Activated CD4-positive, alpha-beta T cell treated with anti-CD3 and anti-CD28 coated beads, Interleukin-2, amount 10 ng/mL, durations not matched to agents 7 days and 5 days (primary cell): ENCODE measurements around the gene C11orf86. TPM values are rescaled to one million over a fixed set of nuclear protein-coding genes. Genes with fewer than 3 reads are reported as not detected.

ENCODE experiments used
- CTCF ChIA-PET: fragments of 350-600 bp; sonication (Branson Sonifier 250); formaldehyde crosslinking; loops from one replicate; lab custom pipeline; 2021; ENCODE audit warnings: antibody characterized with exemption; lab: Charles Lee
- POLR2A ChIA-PET: fragments of 350-600 bp; sonication (Branson Sonifier 250); formaldehyde crosslinking; loops from one replicate; lab custom pipeline; 2021; ENCODE audit warnings: antibody characterized with exemption; lab: Charles Lee
- DNase-seq: peaks from one replicate; pipeline ENCODE4 v3.0.0-alpha.2; 2020
- H3K27ac Mint-ChIP-seq: one replicate; pipeline ENCODE4 v1.8.0; 2021; ENCODE audit warnings: mild to moderate bottlenecking, moderate library complexity, mixed read lengths
- H3K27me3 Mint-ChIP-seq: one replicate; pipeline ENCODE4 v1.8.0; 2021; ENCODE audit warnings: mixed read lengths
- H3K36me3 Mint-ChIP-seq: one replicate; pipeline ENCODE4 v1.8.0; 2021; ENCODE audit warnings: low read depth, mixed read lengths
- H3K4me1 Mint-ChIP-seq: one replicate; pipeline ENCODE4 v1.8.0; 2021; ENCODE audit warnings: mixed read lengths
- H3K4me3 Mint-ChIP-seq: one replicate; pipeline ENCODE4 v1.8.0; 2021; ENCODE audit warnings: mild to moderate bottlenecking, moderate library complexity, mixed read lengths
- H3K9me3 Mint-ChIP-seq: one replicate; pipeline ENCODE4 v1.8.0; 2021; ENCODE audit warnings: mixed read lengths
- total RNA-seq, 2 experiments: library from RNA; stranded (reverse); gene quantifications; one replicate each; pipeline ENCODE4 v1.2.3, GENCODE V29; 2021

C11orf86 gene
- total RNA-seq, 2 experiments from 2014 or later = not detected

GRCh38 chr11:66969584-66970225 lies 5.4 kb upstream of the C11orf86 start:
- Mint-ChIP-seq H3K4me3 (no peak overlapping the region), H3K36me3 (no peaks in the 10 kb centered on the region), H3K9me3 (no peaks in the 10 kb centered on the region), H3K27me3 (peaks cover 3% of the 10 kb centered on the region), H3K27ac (no peak overlapping the region), H3K4me1 (peaks cover 15% of the 10 kb centered on the region)
- POLR2A ChIA-PET = no interaction called here
- DNase-seq = no peak
- CTCF ChIA-PET = interaction anchor here (1.2 to 1.6 kb wide), 2 partner anchors 10 to 13 kb away, joined by 4 read pairs; no protein-coding TSS in a partner anchor

GRCh38 chr11:66970371-66970806 lies 4.7 kb upstream of the C11orf86 start:
- Mint-ChIP-seq H3K36me3 (no peaks in the 10 kb centered on the region), H3K9me3 (no peaks in the 10 kb centered on the region), H3K4me1 (peaks cover 15% of the 10 kb centered on the region), H3K27me3 (peaks cover 3% of the 10 kb centered on the region), H3K4me3 (no peak overlapping the region), H3K27ac (peak overlapping the region; percentile 38)
- no peak for DNase-seq
- POLR2A ChIA-PET = no interaction called here
- CTCF ChIA-PET = interaction anchor here (1.2 kb wide), 1 partner anchor 11 kb away, joined by 4 read pairs; no protein-coding TSS in a partner anchor

GRCh38 chr11:66970807-66971442 lies 4.2 kb upstream of the C11orf86 start:
- Mint-ChIP-seq H3K4me1 (peaks cover 15% of the 10 kb centered on the region), H3K27ac (peak overlapping the region; percentile 38), H3K4me3 (no peak overlapping the region), H3K36me3 (no peaks in the 10 kb centered on the region), H3K9me3 (no peaks in the 10 kb centered on the region), H3K27me3 (peaks cover 2% of the 10 kb centered on the region)
- POLR2A ChIA-PET = no interaction called here
- CTCF ChIA-PET = interaction anchor here (1.0 to 1.2 kb wide), 2 partner anchors 12 kb away, joined by 4 to 5 read pairs; partner anchors contain the start of gene PC
- DNase-seq = no peak

- Mint-ChIP-seq H3K4me1 (peaks cover 15% of the 10 kb centered on the region), H3K9me3 (no peaks in the 10 kb centered on the region), H3K27me3 (no peaks in the 10 kb centered on the region), H3K4me3 (no peak overlapping the region), H3K27ac (no peak overlapping the region), H3K36me3 (no peaks in the 10 kb centered on the region)
- ChIA-PET CTCF (interaction anchor here (0.6 to 1.0 kb wide), 3 partner anchors 13 to 1973 kb away, joined by 3 to 5 read pairs (median 3); partner anchors contain the start of gene PC), POLR2A (no interaction called here)
- DNase-seq = no peak
Measured at GRCh38 chr11:66971488-66971887, 3.6 kb upstream of the C11orf86 start.

- H3K4me3 Mint-ChIP-seq = no peak overlapping the region
- ChIA-PET CTCF (interaction anchor here (1.5 kb wide), 1 partner anchor 15 kb away, joined by 3 read pairs; no protein-coding TSS in a partner anchor), POLR2A (interaction anchor here (0.7 kb wide), 1 partner anchor 73 kb away, joined by 3 read pairs; no protein-coding TSS in a partner anchor)
- no peak overlapping the region for H3K27ac Mint-ChIP-seq
- H3K27me3 Mint-ChIP-seq = no peaks in the 10 kb centered on the region
- H3K4me1 Mint-ChIP-seq = peaks cover 7% of the 10 kb centered on the region
- H3K9me3 Mint-ChIP-seq = no peaks in the 10 kb centered on the region
- no peaks in the 10 kb centered on the region for H3K36me3 Mint-ChIP-seq
- no peak for DNase-seq
Measured at GRCh38 chr11:66973956-66974580, 1.0 kb upstream of the C11orf86 start.

GRCh38 chr11:66975405-66976027 lies 412 bp downstream of the C11orf86 start:
- no peak overlapping the region for H3K4me3 Mint-ChIP-seq
- H3K9me3 Mint-ChIP-seq = peaks cover 2% of the 10 kb centered on the region
- H3K4me1 Mint-ChIP-seq = peaks cover 6% of the 10 kb centered on the region
- POLR2A ChIA-PET = no interaction called here
- peaks cover 2% of the 10 kb centered on the region for H3K36me3 Mint-ChIP-seq
- CTCF ChIA-PET = interaction anchor here (1.2 to 1.5 kb wide), 2 partner anchors 279 to 283 kb away, joined by 3 read pairs; no protein-coding TSS in a partner anchor
- no peak for DNase-seq
- no peak overlapping the region for H3K27ac Mint-ChIP-seq
- no peaks in the 10 kb centered on the region for H3K27me3 Mint-ChIP-seq

GRCh38 chr11:66976028-66976467 lies 944 bp downstream of the C11orf86 start:
- DNase-seq = no peak
- H3K36me3 Mint-ChIP-seq = peaks cover 2% of the 10 kb centered on the region
- ChIA-PET CTCF (interaction anchor here (1.2 to 1.5 kb wide), 2 partner anchors 280 to 283 kb away, joined by 3 read pairs; no protein-coding TSS in a partner anchor), POLR2A (no interaction called here)
- H3K4me3 Mint-ChIP-seq = no peak overlapping the region
- peaks cover 2% of the 10 kb centered on the region for H3K9me3 Mint-ChIP-seq
- no peak overlapping the region for H3K27ac Mint-ChIP-seq
- peaks cover under 1% of the 10 kb centered on the region for H3K4me1 Mint-ChIP-seq
- H3K27me3 Mint-ChIP-seq = no peaks in the 10 kb centered on the region

GRCh38 chr11:66976925-66977324 lies 1.8 kb downstream of the C11orf86 start:
- peaks cover 2% of the 10 kb centered on the region for H3K9me3 Mint-ChIP-seq
- H3K27ac Mint-ChIP-seq = no peak overlapping the region
- no peak for DNase-seq
- no peaks in the 10 kb centered on the region for H3K27me3 Mint-ChIP-seq
- peaks cover under 1% of the 10 kb centered on the region for H3K4me1 Mint-ChIP-seq
- H3K4me3 Mint-ChIP-seq = no peak overlapping the region
- H3K36me3 Mint-ChIP-seq = peaks cover 2% of the 10 kb centered on the region
- POLR2A ChIA-PET = no interaction called here
- CTCF ChIA-PET = interaction anchor here (0.6 to 0.9 kb wide), 2 partner anchors 10 to 18 kb away, joined by 3 read pairs; no protein-coding TSS in a partner anchor

GRCh38 chr11:66978229-66978628 lies 3.1 kb downstream of the C11orf86 start:
- ChIA-PET CTCF (interaction anchor here (0.9 kb wide), 1 partner anchor 19 kb away, joined by 3 read pairs; no protein-coding TSS in a partner anchor), POLR2A (no interaction called here)
- Mint-ChIP-seq H3K27ac (no peak overlapping the region), H3K27me3 (peaks cover 8% of the 10 kb centered on the region), H3K4me3 (no peak overlapping the region), H3K9me3 (peaks cover 2% of the 10 kb centered on the region), H3K4me1 (peaks cover 5% of the 10 kb centered on the region), H3K36me3 (peaks cover 2% of the 10 kb centered on the region)
- DNase-seq = no peak

- Mint-ChIP-seq H3K27ac (no peak overlapping the region), H3K4me1 (peaks cover 5% of the 10 kb centered on the region), H3K36me3 (peaks cover 2% of the 10 kb centered on the region), H3K27me3 (peaks cover 8% of the 10 kb centered on the region), H3K4me3 (no peak overlapping the region), H3K9me3 (peaks cover 2% of the 10 kb centered on the region)
- ChIA-PET POLR2A (no interaction called here), CTCF (no interaction called here)
- no peak for DNase-seq
Measured at GRCh38 chr11:66978717-66979116, 3.6 kb downstream of the C11orf86 start.

- Mint-ChIP-seq H3K27me3 (peaks cover 8% of the 10 kb centered on the region), H3K4me3 (no peak overlapping the region), H3K27ac (no peak overlapping the region), H3K36me3 (peaks cover 2% of the 10 kb centered on the region), H3K4me1 (peaks cover 5% of the 10 kb centered on the region), H3K9me3 (peaks cover 2% of the 10 kb centered on the region)
- DNase-seq = no peak
- ChIA-PET POLR2A (no interaction called here), CTCF (no interaction called here)
Measured at GRCh38 chr11:66979336-66979980, 4.4 kb downstream of the C11orf86 start.
